ENCODE measurements around the gene PRKG2. TPM values are rescaled to one million over a fixed set of nuclear protein-coding genes. Genes with fewer than 3 reads are reported as not detected.

The PRKG2 gene
- total RNA-seq, 2 experiments from 2014 or later: 1.0 to 1.1 TPM

GRCh38 chr4:81166458-81167160 is 48.4 kb downstream of the PRKG2 start:
- BruUV-seq (replicated peaks): no TSS peak
- no peak for DNase-seq (ENCODE audit: low spot score)
- no peaks in the 10 kb centered on the region for H3K9me2 ChIP-seq (ENCODE audit: insufficient read depth, low read length)
- H3K27ac ChIP-seq (ENCODE audit: low read depth, low read length, poor library complexity, severe bottlenecking): no peak overlapping the region
- H3K36me3 ChIP-seq (ENCODE audit: insufficient read depth, low read length): no peaks in the 10 kb centered on the region
- ChIA-PET POLR2A (interaction anchor here (2.8 kb wide), 1 partner anchor 12 kb away, joined by 14 read pairs; no protein-coding TSS in a partner anchor), CTCF (ENCODE audit: unreplicated experiment) (no interaction called here)
- no peaks in the 10 kb centered on the region for H3K79me2 ChIP-seq (ENCODE audit: insufficient read depth, low read depth, low read length)
- intact Hi-C loops (cut with micrococcal nuclease; ENCODE audit: unreplicated experiment): no loop called here
- no peak overlapping the region for H3K4me2 ChIP-seq (ENCODE audit: low read length)
- TF ChIP-seq CTCF (conservative IDR thresholded peaks at IDR 0.05; ENCODE audit: low read length) (no peak), EZH2phosphoT487 (IDR thresholded peaks at IDR 0.05; ENCODE audit: borderline replicate concordance, low read depth, low read length) (no peak)
- H3K9me3 ChIP-seq (ENCODE audit: low read length): no peaks in the 10 kb centered on the region
- H2AFZ ChIP-seq (ENCODE audit: low read length): no peak overlapping the region
- no peaks in the 10 kb centered on the region for H4K20me1 ChIP-seq (ENCODE audit: insufficient read depth, low read length)
- peaks cover 11% of the 10 kb centered on the region for H3K4me1 ChIP-seq (ENCODE audit: insufficient read depth, low read length, poor library complexity, severe bottlenecking)
- H3K4me3 ChIP-seq (ENCODE audit: low read depth, low read length, poor library complexity, severe bottlenecking): no peak overlapping the region

- no peaks in the 10 kb centered on the region for H4K20me1 ChIP-seq (ENCODE audit: insufficient read depth, low read length)
- ChIA-PET CTCF (ENCODE audit: unreplicated experiment) (no interaction called here), POLR2A (no interaction called here)
- no peak overlapping the region for H2AFZ ChIP-seq (ENCODE audit: low read length)
- H3K79me2 ChIP-seq (ENCODE audit: insufficient read depth, low read depth, low read length): no peaks in the 10 kb centered on the region
- H3K4me2 ChIP-seq (ENCODE audit: low read length): no peak overlapping the region
- H3K4me1 ChIP-seq (ENCODE audit: insufficient read depth, low read length, poor library complexity, severe bottlenecking): peaks cover 11% of the 10 kb centered on the region
- no peaks in the 10 kb centered on the region for H3K9me2 ChIP-seq (ENCODE audit: insufficient read depth, low read length)
- intact Hi-C loops (cut with micrococcal nuclease; ENCODE audit: unreplicated experiment): no loop called here
- H3K4me3 ChIP-seq (ENCODE audit: low read depth, low read length, poor library complexity, severe bottlenecking): no peak overlapping the region
- DNase-seq (ENCODE audit: low spot score): no peak
- H3K27ac ChIP-seq (ENCODE audit: low read depth, low read length, poor library complexity, severe bottlenecking): no peak overlapping the region
- TF ChIP-seq EZH2phosphoT487 (IDR thresholded peaks at IDR 0.05; ENCODE audit: borderline replicate concordance, low read depth, low read length) (no peak), CTCF (conservative IDR thresholded peaks at IDR 0.05; ENCODE audit: low read length) (no peak)
- H3K36me3 ChIP-seq (ENCODE audit: insufficient read depth, low read length): no peaks in the 10 kb centered on the region
- no peaks in the 10 kb centered on the region for H3K9me3 ChIP-seq (ENCODE audit: low read length)
- no TSS peak for BruUV-seq (replicated peaks)
These were observed 49.1 kb downstream of the PRKG2 start for GRCh38 chr4:81165861-81166430.

All from OCI-LY7 (cell line).